HEK293T (cell line): Measurements from ENCODE around the gene TMEM121B.

ENCODE experiments used
- CTBP1 ChIP-seq: fragments of 450-650 bp; IDR thresholded peaks from 2 replicates; pipeline ENCODE4 v1.6.1; 2016; ENCODE audit warnings: borderline replicate concordance
- SUZ12 ChIP-seq: fragments of 450-650 bp; IDR thresholded peaks from 2 replicates; pipeline ENCODE4 v1.6.1; 2016; ENCODE audit warnings: mild to moderate bottlenecking
- TARDBP ChIP-seq: fragments of 450-650 bp; IDR thresholded peaks from 2 replicates; pipeline ENCODE4 v1.6.1; 2016

GRCh38 chr22:17098379-17098819 is 22.8 kb downstream of the TMEM121B start:
- no peak for TF ChIP-seq SUZ12
- no peak for TF ChIP-seq TARDBP
- no peak for TF ChIP-seq CTBP1
